Activated B cell treated with CpG ODN at 0.5 μM for 24 hours (primary cell): ENCODE results near the gene PEX6. TPM values are rescaled to one million over a fixed set of nuclear protein-coding genes. Genes with fewer than 3 reads are reported as not detected.

Experiments used
- ATAC-seq: fragments of 200-7000 bp; cut with Tn5 transposase; one replicate; pipeline ENCODE4 v1.10.0; 2021; ENCODE audit warnings: low read depth, mild to moderate bottlenecking, moderate library complexity
- CTCF ChIA-PET: fragments of 350-600 bp; sonication (Branson Sonifier 250); formaldehyde crosslinking; loops from one replicate; lab custom pipeline; 2021; ENCODE audit warnings: antibody characterized with exemption; lab: Charles Lee
- POLR2A ChIA-PET: fragments of 350-600 bp; sonication (Branson Sonifier 250); formaldehyde crosslinking; loops from one replicate; lab custom pipeline; 2021; ENCODE audit warnings: antibody characterized with exemption; lab: Charles Lee
- DNase-seq: peaks from one replicate; pipeline ENCODE4 v3.0.0; 2022
- H3K27ac Mint-ChIP-seq: one replicate; pipeline ENCODE4 v1.8.0; 2020; ENCODE audit warnings: mixed read lengths
- H3K27me3 Mint-ChIP-seq: one replicate; pipeline ENCODE4 v1.8.0; 2021; ENCODE audit warnings: mixed read lengths
- H3K36me3 Mint-ChIP-seq: one replicate; pipeline ENCODE4 v1.8.0; 2021; ENCODE audit warnings: low read depth, mixed read lengths
- H3K4me1 Mint-ChIP-seq: one replicate; pipeline ENCODE4 v1.8.0; 2021; ENCODE audit warnings: mixed read lengths
- H3K4me3 Mint-ChIP-seq: one replicate; pipeline ENCODE4 v1.8.0; 2020; ENCODE audit warnings: mild to moderate bottlenecking, mixed read lengths
- H3K9me3 Mint-ChIP-seq: one replicate; pipeline ENCODE4 v1.8.0; 2020; ENCODE audit warnings: mixed read lengths
- intact Hi-C: fragments of 100-400 bp; cut with micrococcal nuclease; formaldehyde crosslinking; loops from one replicate; pipeline ENCODE4 v1.15.1; 2024
- total RNA-seq: library from RNA; stranded (reverse); gene quantifications from 2 replicates; pipeline ENCODE4 v1.2.3, GENCODE V29; 2022
- TF ChIP-seq, protein P1 (sequence below): fragments of 200-600 bp; IDR thresholded peaks from one replicate; pipeline ENCODE4 v1.8.0; 2022; ENCODE audit warnings: antibody characterized with exemption, mild to moderate bottlenecking

Gene PEX6
- total RNA-seq, 1 donor from 2014 or later = 13.2 TPM

GRCh38 chr6:42971746-42972327, 7.1 kb downstream of the PEX6 start:
- TF ChIP-seq, protein P1, sequence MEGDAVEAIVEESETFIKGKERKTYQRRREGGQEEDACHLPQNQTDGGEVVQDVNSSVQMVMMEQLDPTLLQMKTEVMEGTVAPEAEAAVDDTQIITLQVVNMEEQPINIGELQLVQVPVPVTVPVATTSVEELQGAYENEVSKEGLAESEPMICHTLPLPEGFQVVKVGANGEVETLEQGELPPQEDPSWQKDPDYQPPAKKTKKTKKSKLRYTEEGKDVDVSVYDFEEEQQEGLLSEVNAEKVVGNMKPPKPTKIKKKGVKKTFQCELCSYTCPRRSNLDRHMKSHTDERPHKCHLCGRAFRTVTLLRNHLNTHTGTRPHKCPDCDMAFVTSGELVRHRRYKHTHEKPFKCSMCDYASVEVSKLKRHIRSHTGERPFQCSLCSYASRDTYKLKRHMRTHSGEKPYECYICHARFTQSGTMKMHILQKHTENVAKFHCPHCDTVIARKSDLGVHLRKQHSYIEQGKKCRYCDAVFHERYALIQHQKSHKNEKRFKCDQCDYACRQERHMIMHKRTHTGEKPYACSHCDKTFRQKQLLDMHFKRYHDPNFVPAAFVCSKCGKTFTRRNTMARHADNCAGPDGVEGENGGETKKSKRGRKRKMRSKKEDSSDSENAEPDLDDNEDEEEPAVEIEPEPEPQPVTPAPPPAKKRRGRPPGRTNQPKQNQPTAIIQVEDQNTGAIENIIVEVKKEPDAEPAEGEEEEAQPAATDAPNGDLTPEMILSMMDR = no peak
- ChIA-PET CTCF (no interaction called here), POLR2A (interaction anchor here (0.6 to 2.7 kb wide), 4 partner anchors 7 to 42 kb away, joined by 4 to 7 read pairs (median 4); partner anchors contain the start of genes PEX6 and PPP2R5D)
- intact Hi-C loops = no loop called here
- no peak overlapping the region for H3K4me3 Mint-ChIP-seq
- no peak for ATAC-seq
- no peak for DNase-seq
- H3K27me3 Mint-ChIP-seq = no peaks in the 10 kb centered on the region
- no peak overlapping the region for H3K27ac Mint-ChIP-seq
- peaks cover 15% of the 10 kb centered on the region for H3K36me3 Mint-ChIP-seq
- peaks cover 11% of the 10 kb centered on the region for H3K4me1 Mint-ChIP-seq
- no peaks in the 10 kb centered on the region for H3K9me3 Mint-ChIP-seq

DNA sequence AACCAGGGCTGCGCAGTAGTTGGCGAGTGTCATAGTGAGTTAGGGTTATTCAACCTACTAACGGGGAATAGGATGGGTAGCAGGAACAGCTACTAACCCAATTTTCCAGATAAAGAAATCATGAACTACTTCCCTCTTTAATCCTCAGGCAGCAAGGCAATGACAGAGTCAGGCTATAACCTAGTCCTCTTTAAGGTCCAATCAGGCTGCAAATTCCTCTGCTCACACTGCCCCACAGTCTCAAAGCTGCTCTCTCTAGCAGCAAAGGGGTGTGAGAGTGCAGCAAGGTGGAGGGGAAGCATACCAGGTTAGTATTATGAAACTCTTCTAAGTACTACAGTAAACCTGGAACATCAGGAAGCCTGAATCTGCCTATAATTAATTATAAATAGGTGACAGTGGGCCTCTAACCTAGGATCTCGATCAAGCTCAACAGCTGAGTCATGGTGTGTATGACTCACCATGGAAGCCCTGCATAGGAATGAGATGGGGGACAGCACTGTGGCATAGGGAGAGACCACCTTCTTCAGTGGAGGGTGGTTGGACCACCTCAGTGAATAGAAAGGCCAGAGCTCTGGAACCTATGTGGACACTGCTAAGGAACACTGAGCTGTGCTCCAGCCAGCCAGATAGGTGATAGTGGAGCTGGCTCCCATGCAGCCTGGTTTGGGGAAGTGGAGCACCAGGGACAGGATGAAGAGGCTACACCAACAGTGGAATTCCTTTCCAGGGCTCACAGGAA, 7.9 kb downstream of the PEX6 start:
- ATAC-seq (peak; percentile 42), DNase-seq (no peak)
- Mint-ChIP-seq H3K36me3 (peaks cover 17% of the 10 kb centered on the region), H3K27me3 (no peaks in the 10 kb centered on the region), H3K27ac (no peak overlapping the region), H3K4me3 (no peak overlapping the region), H3K4me1 (peaks cover 7% of the 10 kb centered on the region), H3K9me3 (no peaks in the 10 kb centered on the region)
- intact Hi-C loops = no loop called here
- TF ChIP-seq, protein P1 = no peak
- ChIA-PET CTCF (no interaction called here), POLR2A (interaction anchor here (0.6 to 2.7 kb wide), 5 partner anchors 8 to 42 kb away, joined by 4 to 7 read pairs (median 4); partner anchors contain the start of genes CNPY3, PEX6 and PPP2R5D)

GRCh38 chr6:42969934-42970333, 9.0 kb downstream of the PEX6 start:
- peaks cover 24% of the 10 kb centered on the region for H3K36me3 Mint-ChIP-seq
- intact Hi-C loops = no loop called here

GRCh38 chr6:42969431-42969830, 9.6 kb downstream of the PEX6 start:
- POLR2A ChIA-PET = interaction anchor here (2.0 to 2.7 kb wide), 2 partner anchors 10 to 40 kb away, joined by 6 to 7 read pairs; partner anchors contain the start of genes CNPY3 and PEX6
- Mint-ChIP-seq H3K27ac (no peak overlapping the region), H3K27me3 (no peaks in the 10 kb centered on the region), H3K9me3 (no peaks in the 10 kb centered on the region), H3K4me1 (peaks cover 7% of the 10 kb centered on the region), H3K36me3 (peaks cover 29% of the 10 kb centered on the region), H3K4me3 (no peak overlapping the region)
- ATAC-seq = no peak
- CTCF ChIA-PET = no interaction called here
- TF ChIP-seq, protein P1 = no peak
- intact Hi-C loops = no loop called here
- DNase-seq = no peak

More at GRCh38 chr6:42969934-42970333, 9.0 kb downstream of the PEX6 start:
- TF ChIP-seq, protein P1 = no peak
- Mint-ChIP-seq H3K4me3 (no peak overlapping the region), H3K27me3 (no peaks in the 10 kb centered on the region), H3K27ac (no peak overlapping the region), H3K9me3 (no peaks in the 10 kb centered on the region), H3K4me1 (peaks cover 7% of the 10 kb centered on the region)
- no peak for ATAC-seq
- DNase-seq = no peak
- ChIA-PET POLR2A (interaction anchor here (2.0 to 2.7 kb wide), 2 partner anchors 9 to 41 kb away, joined by 6 to 7 read pairs; partner anchors contain the start of genes CNPY3 and PEX6), CTCF (no interaction called here)

DNA sequence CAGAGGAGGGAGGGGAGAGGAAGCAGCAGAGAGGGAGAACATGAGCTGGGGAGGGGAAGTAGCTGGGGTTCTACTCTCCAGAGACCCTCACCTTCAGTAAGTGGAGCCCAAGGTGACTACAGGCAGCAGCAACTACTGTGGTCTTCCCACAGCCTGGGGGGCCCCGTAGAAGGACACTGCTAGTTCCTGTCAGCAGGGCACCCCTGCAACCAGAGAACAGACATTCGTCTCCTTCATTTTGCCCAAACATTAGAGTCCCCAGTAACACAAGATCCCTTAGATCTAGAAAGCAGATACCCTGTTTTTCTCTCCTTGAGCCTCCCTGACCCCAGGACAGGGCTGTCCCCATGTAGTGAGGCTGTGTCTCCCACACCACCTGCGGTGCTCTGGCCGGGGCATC, 10.2 kb downstream of the PEX6 start:
- DNase-seq (no peak), ATAC-seq (no peak)
- TF ChIP-seq, protein P1 = no peak
- ChIA-PET CTCF (no interaction called here), POLR2A (no interaction called here)
- Mint-ChIP-seq H3K27me3 (no peaks in the 10 kb centered on the region), H3K4me1 (peaks cover 4% of the 10 kb centered on the region), H3K9me3 (no peaks in the 10 kb centered on the region), H3K36me3 (peaks cover 28% of the 10 kb centered on the region), H3K4me3 (no peak overlapping the region), H3K27ac (no peak overlapping the region)
- intact Hi-C loops = no loop called here
